GM23248 (cell line): ENCODE measurements around the gene ALPK3. TPM values are rescaled to one million over a fixed set of nuclear protein-coding genes. Genes with fewer than 3 reads are reported as not detected.

ENCODE experiments used
- DNase-seq: peaks from one replicate; pipeline ENCODE4 v3.0.0-alpha.2; 2015
- H2AFZ ChIP-seq: fragments of 200-600 bp; sonication (generic); 2 replicates; pipeline ENCODE4 v1.6.1; 2016; ENCODE audit warnings: antibody characterized with exemption
- H3F3A ChIP-seq: fragments of 200-600 bp; sonication (generic); 2 replicates; pipeline ENCODE4 v1.6.1; 2016; ENCODE audit warnings: mild to moderate bottlenecking, antibody characterized with exemption, mixed run types; ENCODE audit not compliant: insufficient read depth
- H3K27ac ChIP-seq: fragments of 200-600 bp; sonication (generic); 2 replicates; pipeline ENCODE4 v1.5.1; 2016; ENCODE audit warnings: mild to moderate bottlenecking
- H3K27me3 ChIP-seq: fragments of 200-600 bp; sonication (generic); replicated peaks from 2 replicates; pipeline ENCODE4 v1.6.1; 2016; ENCODE audit warnings: mild to moderate bottlenecking; ENCODE audit not compliant: insufficient read depth
- H3K36me3 ChIP-seq: fragments of 200-600 bp; sonication (generic); 2 replicates; pipeline ENCODE4 v1.6.1; 2016; ENCODE audit warnings: low read depth, mild to moderate bottlenecking
- H3K4me1 ChIP-seq: fragments of 200-600 bp; sonication (generic); 2 replicates; pipeline ENCODE4 v1.6.1; 2016; ENCODE audit warnings: mild to moderate bottlenecking; ENCODE audit not compliant: insufficient read depth
- H3K4me2 ChIP-seq: fragments of 200-600 bp; sonication (generic); one replicate; pipeline ENCODE4 v1.6.1; 2016; ENCODE audit warnings: mild to moderate bottlenecking; ENCODE audit not compliant: unreplicated experiment
- H3K4me3 ChIP-seq: fragments of 200-600 bp; sonication (generic); 2 replicates; pipeline ENCODE4 v1.5.1; 2016; ENCODE audit warnings: mild to moderate bottlenecking
- H3K79me2 ChIP-seq: fragments of 200-600 bp; sonication (generic); 2 replicates; pipeline ENCODE4 v1.6.1; 2016; ENCODE audit warnings: mild to moderate bottlenecking; ENCODE audit not compliant: insufficient read depth
- H3K9ac ChIP-seq: fragments of 200-600 bp; sonication (generic); 2 replicates; pipeline ENCODE4 v1.6.1; 2016; ENCODE audit warnings: mild to moderate bottlenecking
- H3K9me2 ChIP-seq: fragments of 200-600 bp; sonication (generic); 2 replicates; pipeline ENCODE4 v1.6.1; 2016; ENCODE audit warnings: mixed run types, mild to moderate bottlenecking, moderate library complexity; ENCODE audit not compliant: insufficient read depth
- H3K9me3 ChIP-seq: fragments of 200-600 bp; sonication (generic); one replicate; pipeline ENCODE4 v1.6.1; 2017; ENCODE audit warnings: low read depth
- H4K20me1 ChIP-seq: fragments of 200-600 bp; sonication (generic); 2 replicates; pipeline ENCODE4 v1.6.0; 2016; ENCODE audit not compliant: insufficient read depth
- EZH2 ChIP-seq: fragments of 200-600 bp; sonication (generic); IDR thresholded peaks from 2 replicates; pipeline ENCODE4 v1.6.1; 2018; ENCODE audit warnings: antibody characterized with exemption, mild to moderate bottlenecking; ENCODE audit not compliant: insufficient read depth, poor library complexity, severe bottlenecking
- EZH2phosphoT487 ChIP-seq: fragments of 200-600 bp; sonication (generic); IDR thresholded peaks from 2 replicates; pipeline ENCODE4 v1.6.1; 2018; ENCODE audit warnings: antibody characterized with exemption, moderate library complexity, mild to moderate bottlenecking, low read depth; ENCODE audit not compliant: insufficient read depth
- WGBS, 2 experiments: methylation state at CpG; one replicate each; pipeline ENCODE4 v1.1.6; 2015 to 2017; ENCODE audit warnings: low lambda C conversion rate in 2 of 2, low coverage in 1 of 2; ENCODE audit errors: missing lambda C conversion rate in 2 of 2; 5-methylcytosine and 5-hydroxymethylcytosine counted together
- in situ Hi-C: fragments of 300-500 bp; cut with MboI; formaldehyde crosslinking; loops from 2 replicates; pipeline ENCODE4 v1.15.0; 2020
- polyA plus RNA-seq: library from polyadenylated mRNA; unstranded; fragments of >200 nt; fragmentation: Nextera tagmentation; extraction: Ambion mirVana; gene quantifications from 2 replicates; pipeline ENCODE4 v1.2.1, GENCODE V29; 2016
- total RNA-seq: library from RNA; depleted of rRNA; stranded (reverse); fragments of >200 nt; shearing (Covaris generic); gene quantifications from 2 replicates; pipeline ENCODE4 v1.2.3, GENCODE V29; 2014

ALPK3 gene
- total and polyA plus RNA-seq, 2 experiments from 2014 or later: 5.0 TPM; not detected in 1

DNA sequence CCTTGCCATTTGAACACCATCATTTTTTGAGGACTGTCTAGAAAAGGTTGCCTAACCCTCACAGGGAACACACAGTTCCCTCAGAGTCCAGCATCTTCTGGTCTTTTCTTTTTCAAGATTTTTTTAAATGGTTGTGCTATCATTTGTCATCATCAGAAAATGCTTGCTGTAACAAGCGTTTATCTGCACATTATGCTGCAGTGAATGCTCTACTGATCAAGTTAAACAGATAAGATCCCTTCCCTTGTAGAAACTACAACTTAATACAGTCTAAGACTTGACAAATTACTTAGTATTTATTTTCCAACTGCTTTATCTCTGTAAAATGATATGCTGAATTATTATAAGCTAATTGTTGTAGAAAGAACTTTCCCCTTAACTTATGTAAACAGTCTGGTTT lies 11.9 kb upstream of the ALPK3 start:
- Histone ChIP-seq H3K4me2 (no peak overlapping the region), H3K4me1 (no peaks in the 10 kb centered on the region), H2AFZ (no peak overlapping the region), H3K9me2 (no peaks in the 10 kb centered on the region), H3K27me3 (no peaks in the 10 kb centered on the region), H3K9me3 (no peaks in the 10 kb centered on the region), H4K20me1 (no peaks in the 10 kb centered on the region), H3K36me3 (peaks cover 29% of the 10 kb centered on the region), H3K4me3 (no peak overlapping the region), H3K27ac (no peak overlapping the region), H3K9ac (no peak overlapping the region), H3K79me2 (no peaks in the 10 kb centered on the region), H3F3A (0 out of 2 replicates have a peak, but pooled peaks cover 5% of the 10 kb centered on the region)
- in situ Hi-C loops: no loop called here
- WGBS, 2 experiments: 81 to 94% methylated on average over 1 of the region's 1 CpG
- TF ChIP-seq EZH2 (no peak), EZH2phosphoT487 (no peak)
- DNase-seq: no peak

DNA sequence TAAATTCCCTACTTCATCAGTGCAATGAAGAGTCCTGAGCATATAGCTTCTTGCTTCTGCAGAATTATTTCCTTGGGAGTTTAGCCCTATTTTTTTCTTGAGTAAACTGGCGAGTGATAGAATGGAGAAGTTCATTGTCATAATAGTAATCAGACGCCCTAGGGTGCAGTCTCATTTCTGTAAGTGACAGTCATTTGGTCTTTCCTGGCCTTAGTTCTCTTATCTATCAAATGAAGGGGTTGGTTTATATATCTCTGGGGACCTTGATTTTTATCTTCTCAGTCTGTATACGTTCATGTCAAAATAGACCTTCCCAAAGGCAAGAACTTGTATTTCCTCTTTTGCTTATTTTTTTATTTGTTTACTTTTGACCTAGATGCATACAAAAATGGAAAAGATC lies 9.9 kb upstream of the ALPK3 start:
- no peak for DNase-seq
- Histone ChIP-seq H3K79me2 (no peaks in the 10 kb centered on the region), H4K20me1 (no peaks in the 10 kb centered on the region), H3K9me2 (no peaks in the 10 kb centered on the region), H3K9ac (no peak overlapping the region), H3F3A (0 out of 2 replicates have a peak, but pooled peaks cover 5% of the 10 kb centered on the region), H3K36me3 (peaks cover 14% of the 10 kb centered on the region; the same call in 1 of the 2 replicates), H3K4me2 (no peak overlapping the region), H3K4me3 (no peak overlapping the region), H3K27ac (no peak overlapping the region), H2AFZ (no peak overlapping the region), H3K4me1 (no peaks in the 10 kb centered on the region), H3K27me3 (no peaks in the 10 kb centered on the region), H3K9me3 (no peaks in the 10 kb centered on the region)
- WGBS, 2 experiments: 91 to 94% methylated on average over 3 of the region's 3 CpGs
- TF ChIP-seq EZH2phosphoT487 (no peak), EZH2 (no peak)
- in situ Hi-C loops: no loop called here

DNA sequence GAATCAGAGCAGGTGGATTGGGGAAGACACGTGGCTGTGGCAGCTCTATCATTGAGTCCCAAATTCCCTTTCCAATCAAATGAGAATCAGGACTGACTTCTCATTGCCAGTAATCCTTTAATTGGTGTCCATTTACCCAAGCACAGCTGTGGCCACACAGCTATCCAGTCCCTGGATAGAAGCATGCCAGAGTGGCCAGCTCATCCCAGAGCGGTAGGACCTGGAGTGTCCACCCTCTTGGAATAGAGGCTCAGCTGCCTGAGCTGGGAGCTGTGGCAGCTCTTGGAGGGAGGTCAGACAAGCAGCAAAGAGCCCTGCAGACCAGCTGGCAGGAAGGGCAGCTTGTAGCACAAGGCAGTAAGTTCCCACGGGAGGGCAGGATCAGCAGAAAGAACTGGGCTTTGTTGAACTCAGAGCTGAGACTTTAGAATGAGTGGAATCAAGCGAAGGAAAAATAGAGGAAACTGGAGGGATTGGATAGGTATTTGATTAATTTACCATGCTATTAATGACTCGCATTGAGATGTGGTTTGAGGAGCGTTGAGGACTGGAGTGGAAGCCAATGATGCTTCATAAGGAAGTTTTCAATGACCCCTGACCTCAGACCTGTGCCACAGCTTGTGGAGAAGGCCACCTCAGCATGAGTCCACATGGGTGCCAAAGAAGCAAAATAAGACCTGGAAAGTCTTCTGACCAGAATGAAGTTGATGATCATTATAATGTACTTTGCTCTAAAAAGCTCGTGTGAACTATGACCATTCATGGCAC lies 6.9 kb upstream of the ALPK3 start:
- Histone ChIP-seq H3K9ac (no peak overlapping the region), H3K4me2 (no peak overlapping the region), H3K79me2 (no peaks in the 10 kb centered on the region), H3K36me3 (0 out of 2 replicates have a peak, but pooled peaks cover 5% of the 10 kb centered on the region), H3K27ac (no peak overlapping the region), H3K9me3 (no peaks in the 10 kb centered on the region), H3K4me3 (no peak overlapping the region), H2AFZ (no peak overlapping the region), H3K4me1 (no peaks in the 10 kb centered on the region), H3K9me2 (no peaks in the 10 kb centered on the region), H3K27me3 (no peaks in the 10 kb centered on the region), H4K20me1 (no peaks in the 10 kb centered on the region), H3F3A (0 out of 2 replicates have a peak, but pooled peaks cover 5% of the 10 kb centered on the region)
- DNase-seq: peak; percentile 29
- 83 to 85% methylated on average over 7 of the region's 7 CpGs for WGBS, 2 experiments
- in situ Hi-C loops: no loop called here
- TF ChIP-seq EZH2 (no peak), EZH2phosphoT487 (no peak)

DNA sequence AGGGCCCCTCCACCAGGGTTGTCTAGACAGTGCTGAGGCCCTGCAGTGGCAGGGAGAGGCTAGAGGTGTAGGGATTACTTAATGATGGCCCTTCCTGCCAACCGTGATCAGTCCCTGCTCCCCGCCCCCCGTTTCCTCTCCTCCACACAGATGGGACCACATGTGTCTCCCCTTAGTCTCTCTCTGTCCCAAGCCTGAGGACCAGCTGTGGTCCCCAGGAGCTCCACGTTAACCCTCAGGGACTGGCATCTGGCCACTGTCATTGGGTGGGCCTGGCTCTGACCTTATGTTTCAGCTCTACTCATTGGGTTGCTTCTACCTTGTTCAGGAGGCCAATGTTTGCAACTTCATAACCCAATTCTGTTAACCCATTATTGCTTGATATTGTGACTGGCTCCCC lies 6.0 kb upstream of the ALPK3 start:
- Histone ChIP-seq H3K4me2 (no peak overlapping the region), H4K20me1 (no peaks in the 10 kb centered on the region), H3K27me3 (no peaks in the 10 kb centered on the region), H3F3A (0 out of 2 replicates have a peak, but pooled peaks cover 5% of the 10 kb centered on the region), H3K36me3 (0 out of 2 replicates have a peak, but pooled peaks cover under 1% of the 10 kb centered on the region), H3K9me3 (no peaks in the 10 kb centered on the region), H3K9me2 (no peaks in the 10 kb centered on the region), H3K27ac (no peak overlapping the region), H3K4me1 (no peaks in the 10 kb centered on the region), H3K9ac (no peak overlapping the region), H3K79me2 (no peaks in the 10 kb centered on the region), H3K4me3 (no peak overlapping the region), H2AFZ (no peak overlapping the region)
- no peak for TF ChIP-seq EZH2phosphoT487
- TF ChIP-seq EZH2: no peak
- DNase-seq: no peak
- in situ Hi-C loops: no loop called here
- 50 to 53% methylated on average over 4 of the region's 4 CpGs for WGBS, 2 experiments
